Suprapubic skin (tissue), 4 donors: ENCODE data around the gene LLGL2.

ENCODE experiments used
- POLR2A ChIP-seq, 2 donors: fragments of 450-650 bp; IDR thresholded peaks; one replicate each; pipeline ENCODE4 v1.6.1; 2017; ENCODE audit warnings: antibody characterized with exemption in 2 of 2, mild to moderate bottlenecking in 2 of 2, moderate library complexity in 2 of 2
- POLR2AphosphoS5 ChIP-seq, 3 donors: sonication (generic); formaldehyde crosslinking; IDR thresholded peaks; one replicate each; pipeline ENCODE4 v1.6.1; 2017; ENCODE audit warnings: antibody characterized with exemption in 3 of 3
- TF ChIP-seq, protein P1 (sequence below), 2 donors: fragments of 200-600 bp in 1 of 2; fragments of 450-650 bp in 1 of 2; sonication (generic) in 1 of 2; IDR thresholded peaks; one replicate each; pipeline ENCODE4 v1.5.1; 2016 to 2019; ENCODE audit warnings: antibody characterized with exemption in 2 of 2, mild to moderate bottlenecking in 1 of 2, moderate library complexity in 1 of 2

DNA sequence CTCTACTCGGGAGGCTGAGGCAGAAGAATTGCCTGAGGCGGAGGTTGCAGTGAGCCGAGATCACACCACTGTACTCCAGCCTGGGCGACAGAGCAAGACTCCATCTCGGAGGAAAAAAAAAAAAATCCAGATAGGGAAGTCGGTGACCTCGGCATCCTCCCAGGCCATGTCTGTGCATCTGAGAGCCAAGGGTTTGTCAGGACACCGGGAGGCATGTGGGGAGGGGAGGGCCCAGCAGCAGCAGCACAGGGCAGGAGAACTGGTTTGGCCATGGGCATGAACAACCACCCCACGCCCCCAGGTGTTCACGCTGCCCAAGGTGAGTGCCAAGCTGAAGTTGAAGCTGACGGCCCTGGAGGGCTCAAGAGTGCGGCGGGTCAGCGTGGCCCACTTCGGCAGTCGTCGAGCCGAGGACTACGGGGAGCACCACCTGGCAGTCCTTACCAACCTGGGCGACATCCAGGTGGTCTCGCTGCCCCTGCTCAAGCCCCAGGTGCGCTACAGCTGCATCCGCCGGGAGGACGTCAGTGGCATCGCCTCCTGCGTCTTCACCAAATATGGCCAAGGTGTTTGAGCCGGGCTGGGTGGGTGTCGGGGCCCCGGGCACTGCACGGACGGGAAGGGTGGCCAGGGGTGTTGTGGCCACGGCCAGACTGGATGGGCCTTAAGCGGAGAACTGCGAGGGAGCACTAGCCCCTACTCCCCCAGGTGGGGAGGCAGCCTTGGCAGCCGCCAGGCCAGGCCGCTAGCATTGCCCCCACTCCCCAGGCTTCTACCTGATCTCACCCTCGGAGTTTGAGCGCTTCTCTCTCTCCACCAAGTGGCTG is 47.4 kb downstream of the LLGL2 start:
- TF ChIP-seq POLR2A (IDR thresholded peaks at IDR 0.05) = no peak
- TF ChIP-seq, protein P1, sequence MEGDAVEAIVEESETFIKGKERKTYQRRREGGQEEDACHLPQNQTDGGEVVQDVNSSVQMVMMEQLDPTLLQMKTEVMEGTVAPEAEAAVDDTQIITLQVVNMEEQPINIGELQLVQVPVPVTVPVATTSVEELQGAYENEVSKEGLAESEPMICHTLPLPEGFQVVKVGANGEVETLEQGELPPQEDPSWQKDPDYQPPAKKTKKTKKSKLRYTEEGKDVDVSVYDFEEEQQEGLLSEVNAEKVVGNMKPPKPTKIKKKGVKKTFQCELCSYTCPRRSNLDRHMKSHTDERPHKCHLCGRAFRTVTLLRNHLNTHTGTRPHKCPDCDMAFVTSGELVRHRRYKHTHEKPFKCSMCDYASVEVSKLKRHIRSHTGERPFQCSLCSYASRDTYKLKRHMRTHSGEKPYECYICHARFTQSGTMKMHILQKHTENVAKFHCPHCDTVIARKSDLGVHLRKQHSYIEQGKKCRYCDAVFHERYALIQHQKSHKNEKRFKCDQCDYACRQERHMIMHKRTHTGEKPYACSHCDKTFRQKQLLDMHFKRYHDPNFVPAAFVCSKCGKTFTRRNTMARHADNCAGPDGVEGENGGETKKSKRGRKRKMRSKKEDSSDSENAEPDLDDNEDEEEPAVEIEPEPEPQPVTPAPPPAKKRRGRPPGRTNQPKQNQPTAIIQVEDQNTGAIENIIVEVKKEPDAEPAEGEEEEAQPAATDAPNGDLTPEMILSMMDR (IDR thresholded peaks at IDR 0.05) = no peak
- TF ChIP-seq POLR2AphosphoS5 (IDR thresholded peaks at IDR 0.05) = no peak
